ENCODE measurements around the gene CAPN7.

The CAPN7 gene

DNA sequence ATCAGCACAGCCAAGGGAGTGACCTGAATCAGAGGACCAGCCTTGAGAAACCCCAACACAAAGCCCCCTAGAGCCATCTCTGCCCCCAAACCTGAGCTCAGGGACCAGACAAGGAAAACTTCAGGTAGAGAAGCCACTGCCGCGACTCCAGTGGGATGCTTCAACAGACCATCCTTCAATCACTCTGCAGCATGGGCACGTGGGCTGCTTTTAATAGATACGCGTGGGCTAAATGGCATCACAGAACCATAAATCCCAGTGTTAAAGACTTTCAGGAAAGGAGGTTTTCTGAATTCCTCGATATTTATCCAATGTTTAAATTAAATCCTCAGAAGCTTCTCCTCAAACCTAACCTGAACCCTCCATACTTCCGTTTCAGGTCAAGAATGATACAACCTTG lies 95.7 kb downstream of the CAPN7 start:
- FAIRE-seq: no peak
